Measurements from ENCODE around the gene OPN1LW. TPM values are rescaled to one million over a fixed set of nuclear protein-coding genes. Genes with fewer than 3 reads are reported as not detected.

The OPN1LW gene
- total RNA-seq, 1 experiment from 2014 or later, result not detected

DNA sequence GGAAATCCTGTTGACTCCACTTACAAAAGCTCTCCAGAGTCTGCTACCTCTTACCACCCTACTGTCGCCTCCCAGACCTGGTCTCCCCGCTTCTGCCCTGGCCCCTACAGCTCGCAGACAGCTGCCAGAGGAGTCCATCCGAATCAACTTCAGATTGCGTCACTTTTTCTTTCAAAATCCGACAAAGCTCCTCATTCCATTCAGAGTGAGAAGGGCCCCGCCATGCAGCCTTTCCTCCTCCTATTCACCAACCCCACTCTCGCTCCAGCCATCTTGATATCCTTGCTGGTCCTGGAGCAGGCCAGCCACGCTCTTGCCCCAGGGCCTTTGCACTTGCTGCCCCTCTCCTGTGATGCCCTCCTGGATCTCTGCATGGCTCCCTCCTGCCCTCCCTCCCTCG, 5.2 kb upstream of the OPN1LW start:
- no peak overlapping the region for H2BK12ac ChIP-seq (ENCODE audit: insufficient read length, low read depth, low read length)
- Mint-ChIP-seq H3K36me3 (ENCODE audit: insufficient read depth in 1 of 3, low read depth in 3 of 3) (peaks cover 0 to 14% (median 5%) of the 10 kb centered on the region in 3 experiments; a peak in 5 of 7 replicates), H3K4me3 (no peak overlapping the region; a peak in 2 of 5 replicates), H3K4me1 (peaks cover 0 to 3% of the 10 kb centered on the region in 2 experiments; a peak in 1 of 4 replicates), H3K27ac (no peak overlapping the region), H3K9me3 (peaks cover 82 to 87% of the 10 kb centered on the region in 2 experiments), H3K27me3 (ENCODE audit: low read depth) (peaks cover 37% of the 10 kb centered on the region)
- H2BK20ac ChIP-seq (ENCODE audit: low read depth, low read length, poor library complexity, severe bottlenecking), result no peak overlapping the region
- H3K4me1 ChIP-seq (ENCODE audit: insufficient read depth, low read length), result no peaks in the 10 kb centered on the region
- H3K18ac ChIP-seq (ENCODE audit: insufficient read length, low read depth, low read length), result no peak overlapping the region
- no peak overlapping the region for H2AFZ ChIP-seq (ENCODE audit: low read length)
- no peak overlapping the region for H3K4me2 ChIP-seq (ENCODE audit: insufficient read depth, insufficient read length, low read length)
- H3K4ac ChIP-seq (ENCODE audit: low read depth, low read length), result no peak overlapping the region
- TF ChIP-seq, protein P1, sequence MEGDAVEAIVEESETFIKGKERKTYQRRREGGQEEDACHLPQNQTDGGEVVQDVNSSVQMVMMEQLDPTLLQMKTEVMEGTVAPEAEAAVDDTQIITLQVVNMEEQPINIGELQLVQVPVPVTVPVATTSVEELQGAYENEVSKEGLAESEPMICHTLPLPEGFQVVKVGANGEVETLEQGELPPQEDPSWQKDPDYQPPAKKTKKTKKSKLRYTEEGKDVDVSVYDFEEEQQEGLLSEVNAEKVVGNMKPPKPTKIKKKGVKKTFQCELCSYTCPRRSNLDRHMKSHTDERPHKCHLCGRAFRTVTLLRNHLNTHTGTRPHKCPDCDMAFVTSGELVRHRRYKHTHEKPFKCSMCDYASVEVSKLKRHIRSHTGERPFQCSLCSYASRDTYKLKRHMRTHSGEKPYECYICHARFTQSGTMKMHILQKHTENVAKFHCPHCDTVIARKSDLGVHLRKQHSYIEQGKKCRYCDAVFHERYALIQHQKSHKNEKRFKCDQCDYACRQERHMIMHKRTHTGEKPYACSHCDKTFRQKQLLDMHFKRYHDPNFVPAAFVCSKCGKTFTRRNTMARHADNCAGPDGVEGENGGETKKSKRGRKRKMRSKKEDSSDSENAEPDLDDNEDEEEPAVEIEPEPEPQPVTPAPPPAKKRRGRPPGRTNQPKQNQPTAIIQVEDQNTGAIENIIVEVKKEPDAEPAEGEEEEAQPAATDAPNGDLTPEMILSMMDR (conservative IDR thresholded peaks at IDR 0.05), result no peak
- H3K56ac ChIP-seq (ENCODE audit: insufficient read length, low read depth, low read length), result no peak overlapping the region
- H3K27ac ChIP-seq (ENCODE audit: insufficient read length, low read depth, low read length), result no peak overlapping the region
- no peak overlapping the region for H4K91ac ChIP-seq (ENCODE audit: insufficient read length, low read depth, low read length)
- no peak overlapping the region for H2BK5ac ChIP-seq (ENCODE audit: insufficient read length, low read length)
- no peak overlapping the region for H2BK120ac ChIP-seq (ENCODE audit: low read depth, low read length, poor library complexity, severe bottlenecking)
- no CpG with 5 or more reads among the region's 10 CpGs for WGBS (ENCODE audit: extremely low coverage, insufficient read length, low lambda C conversion rate)
- no peak overlapping the region for H3K23ac ChIP-seq (ENCODE audit: insufficient read length, low read depth, low read length)
- H2BK15ac ChIP-seq (ENCODE audit: low read depth, low read length), result no peak overlapping the region
- H3K23me2 ChIP-seq (ENCODE audit: insufficient read length, low read depth, low read length, poor library complexity, severe bottlenecking), result no peaks in the 10 kb centered on the region
- no peak overlapping the region for H4K8ac ChIP-seq (replicated peaks; ENCODE audit: insufficient read length, low read depth, low read length)
- no peak overlapping the region for H3K9ac ChIP-seq (ENCODE audit: extremely low read depth, insufficient read length, low read length)
- no peaks in the 10 kb centered on the region for H3K79me2 ChIP-seq (ENCODE audit: insufficient read depth, low read length)
- no peak overlapping the region for H2AK5ac ChIP-seq (ENCODE audit: insufficient read length, low read length)
- no peaks in the 10 kb centered on the region for H3K79me1 ChIP-seq (ENCODE audit: insufficient read depth, low read depth, low read length, poor library complexity, severe bottlenecking)
- H4K5ac ChIP-seq (ENCODE audit: insufficient read length, low read depth, low read length), result no peak overlapping the region
- no peak overlapping the region for H3T11ph ChIP-seq (ENCODE audit: low read length)
- no peak overlapping the region for H3K14ac ChIP-seq (ENCODE audit: insufficient read depth, low read length)
- H4K20me1 ChIP-seq (ENCODE audit: control insufficient read depth, insufficient read depth, insufficient read length), result no peaks in the 10 kb centered on the region
- H3K27me3 ChIP-seq (ENCODE audit: insufficient read depth, low read length), result no peaks in the 10 kb centered on the region
- peaks cover 41% of the 10 kb centered on the region for H3K9me3 ChIP-seq (ENCODE audit: control insufficient read depth, low read depth, low read length)
- DNase-seq, result no peak
